Activated CD8-positive, alpha-beta memory T cell treated with anti-CD3 and anti-CD28 coated beads for 24 hours (primary cell): ENCODE data around the gene ACVRL1.

Experiments
- DNase-seq: peaks from one replicate; pipeline ENCODE4 v3.0.0-alpha.2; 2020

ACVRL1 gene

GRCh38 chr12:51944608-51945233, 37.4 kb downstream of the ACVRL1 start:
- DNase-seq = no peak

- peak; percentile 38 for DNase-seq
Observed at GRCh38 chr12:51947246-51947996, 40.1 kb downstream of the ACVRL1 start.

- DNase-seq = peak; percentile 43
Observed at GRCh38 chr12:51948066-51948465, 40.8 kb downstream of the ACVRL1 start.

GRCh38 chr12:51949342-51950030, 42.2 kb downstream of the ACVRL1 start:
- peak; percentile 21 for DNase-seq

- DNase-seq = no peak
Observed at GRCh38 chr12:51950682-51951198, 43.4 kb downstream of the ACVRL1 start.

- DNase-seq = peak; percentile 93
Observed at GRCh38 chr12:51951199-51951842, 44.0 kb downstream of the ACVRL1 start, which contains the start of gene ACVR1B. Gene ACVR1B, plus strand, starts transcription at chr12:51951699. Its CDS starts 45 bp downstream, at chr12:51951744.

GRCh38 chr12:51951843-51952722, 44.8 kb downstream of the ACVRL1 start:
- peak; percentile 62 for DNase-seq

- peak; percentile 55 for DNase-seq
Observed at GRCh38 chr12:51953089-51953488, 45.8 kb downstream of the ACVRL1 start.

GRCh38 chr12:51953864-51954263, 46.6 kb downstream of the ACVRL1 start:
- no peak for DNase-seq

GRCh38 chr12:51954561-51955361, 47.5 kb downstream of the ACVRL1 start:
- no peak for DNase-seq

GRCh38 chr12:51955702-51956101, 48.4 kb downstream of the ACVRL1 start:
- no peak for DNase-seq

GRCh38 chr12:51958542-51958941, 51.2 kb downstream of the ACVRL1 start:
- no peak for DNase-seq

- no peak for DNase-seq
Observed at GRCh38 chr12:51959211-51959610, 51.9 kb downstream of the ACVRL1 start.

- DNase-seq = no peak
Observed at GRCh38 chr12:51959921-51960320, 52.6 kb downstream of the ACVRL1 start.

- no peak for DNase-seq
Observed at GRCh38 chr12:51960488-51960887, 53.2 kb downstream of the ACVRL1 start.

- DNase-seq = no peak
Observed at GRCh38 chr12:51960890-51961289, 53.6 kb downstream of the ACVRL1 start.

- no peak for DNase-seq
Observed at GRCh38 chr12:51961834-51962233, 54.5 kb downstream of the ACVRL1 start.

- DNase-seq = no peak
Observed at GRCh38 chr12:51962737-51963136, 55.4 kb downstream of the ACVRL1 start.

GRCh38 chr12:51963477-51963876, 56.2 kb downstream of the ACVRL1 start:
- no peak for DNase-seq

GRCh38 chr12:51969643-51970042, 62.3 kb downstream of the ACVRL1 start:
- no peak for DNase-seq
